ENCODE results near the gene DBN1. TPM values are rescaled to one million over a fixed set of nuclear protein-coding genes. Genes with fewer than 3 reads are reported as not detected.

DBN1 gene
- total and polyA plus RNA-seq, 2 experiments from 2014 or later = 106 to 290 TPM

DNA sequence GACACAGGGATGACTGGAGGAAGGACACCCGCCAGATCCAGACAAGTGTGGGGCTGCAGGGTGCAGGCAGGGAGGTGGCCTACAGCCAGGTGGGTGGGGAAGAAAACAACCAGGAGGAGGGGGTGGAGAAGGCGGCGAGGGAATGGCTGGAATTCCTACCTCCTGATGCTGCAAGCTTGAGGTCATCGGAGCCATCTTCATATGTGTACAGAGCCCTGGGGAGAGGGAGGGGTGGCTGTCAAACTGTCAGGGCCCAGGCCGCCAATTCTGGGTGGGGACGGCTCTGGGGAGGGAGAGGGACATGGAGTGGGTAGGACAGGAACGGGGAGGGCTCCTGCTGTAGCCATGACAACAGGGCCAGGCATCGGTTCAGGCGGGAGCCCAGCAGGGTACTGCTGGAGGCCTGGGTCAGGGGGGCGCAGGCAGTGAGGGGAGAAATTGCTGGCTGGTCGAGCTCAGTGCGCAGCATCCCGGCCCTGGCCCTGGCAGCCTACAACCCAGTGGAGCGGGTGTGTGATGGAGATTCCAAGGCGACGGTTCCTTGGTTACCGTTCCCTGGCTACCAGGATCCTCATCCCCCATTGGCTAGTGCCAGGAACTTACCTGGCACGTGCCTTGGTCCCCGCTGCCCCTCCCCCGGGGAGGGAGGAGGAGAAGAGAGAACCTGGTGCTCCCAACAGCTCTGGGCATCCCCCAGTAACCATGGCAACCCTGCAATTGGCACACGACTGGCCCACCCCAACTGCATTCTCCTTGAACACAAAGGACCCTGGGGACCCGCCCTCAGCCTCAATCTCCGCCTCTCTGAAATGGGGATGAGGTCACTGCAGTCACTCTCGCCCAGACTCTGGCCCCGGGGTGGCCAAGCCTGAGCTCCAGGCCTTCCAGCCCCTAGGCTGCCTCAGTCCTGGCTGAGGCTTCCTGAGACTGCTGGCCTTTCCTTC lies 4.5 kb downstream of the DBN1 start:
- TF ChIP-seq, protein P1, sequence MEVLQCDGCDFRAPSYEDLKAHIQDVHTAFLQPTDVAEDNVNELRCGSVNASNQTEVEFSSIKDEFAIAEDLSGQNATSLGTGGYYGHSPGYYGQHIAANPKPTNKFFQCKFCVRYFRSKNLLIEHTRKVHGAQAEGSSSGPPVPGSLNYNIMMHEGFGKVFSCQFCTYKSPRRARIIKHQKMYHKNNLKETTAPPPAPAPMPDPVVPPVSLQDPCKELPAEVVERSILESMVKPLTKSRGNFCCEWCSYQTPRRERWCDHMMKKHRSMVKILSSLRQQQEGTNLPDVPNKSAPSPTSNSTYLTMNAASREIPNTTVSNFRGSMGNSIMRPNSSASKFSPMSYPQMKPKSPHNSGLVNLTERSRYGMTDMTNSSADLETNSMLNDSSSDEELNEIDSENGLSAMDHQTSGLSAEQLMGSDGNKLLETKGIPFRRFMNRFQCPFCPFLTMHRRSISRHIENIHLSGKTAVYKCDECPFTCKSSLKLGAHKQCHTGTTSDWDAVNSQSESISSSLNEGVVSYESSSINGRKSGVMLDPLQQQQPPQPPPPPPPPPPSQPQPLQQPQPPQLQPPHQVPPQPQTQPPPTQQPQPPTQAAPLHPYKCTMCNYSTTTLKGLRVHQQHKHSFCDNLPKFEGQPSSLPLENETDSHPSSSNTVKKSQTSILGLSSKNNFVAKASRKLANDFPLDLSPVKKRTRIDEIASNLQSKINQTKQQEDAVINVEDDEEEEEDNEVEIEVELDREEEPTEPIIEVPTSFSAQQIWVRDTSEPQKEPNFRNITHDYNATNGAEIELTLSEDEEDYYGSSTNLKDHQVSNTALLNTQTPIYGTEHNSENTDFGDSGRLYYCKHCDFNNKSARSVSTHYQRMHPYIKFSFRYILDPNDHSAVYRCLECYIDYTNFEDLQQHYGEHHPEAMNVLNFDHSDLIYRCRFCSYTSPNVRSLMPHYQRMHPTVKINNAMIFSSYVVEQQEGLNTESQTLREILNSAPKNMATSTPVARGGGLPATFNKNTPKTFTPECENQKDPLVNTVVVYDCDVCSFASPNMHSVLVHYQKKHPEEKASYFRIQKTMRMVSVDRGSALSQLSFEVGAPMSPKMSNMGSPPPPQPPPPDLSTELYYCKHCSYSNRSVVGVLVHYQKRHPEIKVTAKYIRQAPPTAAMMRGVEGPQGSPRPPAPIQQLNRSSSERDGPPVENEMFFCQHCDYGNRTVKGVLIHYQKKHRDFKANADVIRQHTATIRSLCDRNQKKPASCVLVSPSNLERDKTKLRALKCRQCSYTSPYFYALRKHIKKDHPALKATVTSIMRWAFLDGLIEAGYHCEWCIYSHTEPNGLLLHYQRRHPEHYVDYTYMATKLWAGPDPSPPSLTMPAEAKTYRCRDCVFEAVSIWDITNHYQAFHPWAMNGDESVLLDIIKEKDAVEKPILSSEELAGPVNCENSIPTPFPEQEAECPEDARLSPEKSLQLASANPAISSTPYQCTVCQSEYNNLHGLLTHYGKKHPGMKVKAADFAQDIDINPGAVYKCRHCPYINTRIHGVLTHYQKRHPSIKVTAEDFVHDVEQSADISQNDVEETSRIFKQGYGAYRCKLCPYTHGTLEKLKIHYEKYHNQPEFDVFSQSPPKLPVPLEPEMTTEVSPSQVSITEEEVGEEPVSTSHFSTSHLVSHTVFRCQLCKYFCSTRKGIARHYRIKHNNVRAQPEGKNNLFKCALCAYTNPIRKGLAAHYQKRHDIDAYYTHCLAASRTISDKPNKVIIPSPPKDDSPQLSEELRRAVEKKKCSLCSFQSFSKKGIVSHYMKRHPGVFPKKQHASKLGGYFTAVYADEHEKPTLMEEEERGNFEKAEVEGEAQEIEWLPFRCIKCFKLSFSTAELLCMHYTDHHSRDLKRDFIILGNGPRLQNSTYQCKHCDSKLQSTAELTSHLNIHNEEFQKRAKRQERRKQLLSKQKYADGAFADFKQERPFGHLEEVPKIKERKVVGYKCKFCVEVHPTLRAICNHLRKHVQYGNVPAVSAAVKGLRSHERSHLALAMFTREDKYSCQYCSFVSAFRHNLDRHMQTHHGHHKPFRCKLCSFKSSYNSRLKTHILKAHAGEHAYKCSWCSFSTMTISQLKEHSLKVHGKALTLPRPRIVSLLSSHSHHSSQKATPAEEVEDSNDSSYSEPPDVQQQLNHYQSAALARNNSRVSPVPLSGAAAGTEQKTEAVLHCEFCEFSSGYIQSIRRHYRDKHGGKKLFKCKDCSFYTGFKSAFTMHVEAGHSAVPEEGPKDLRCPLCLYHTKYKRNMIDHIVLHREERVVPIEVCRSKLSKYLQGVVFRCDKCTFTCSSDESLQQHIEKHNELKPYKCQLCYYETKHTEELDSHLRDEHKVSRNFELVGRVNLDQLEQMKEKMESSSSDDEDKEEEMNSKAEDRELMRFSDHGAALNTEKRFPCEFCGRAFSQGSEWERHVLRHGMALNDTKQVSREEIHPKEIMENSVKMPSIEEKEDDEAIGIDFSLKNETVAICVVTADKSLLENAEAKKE (CRISPR knock-in tag; IDR thresholded peaks at IDR 0.05) = no peak
- TF ChIP-seq, protein P2, sequence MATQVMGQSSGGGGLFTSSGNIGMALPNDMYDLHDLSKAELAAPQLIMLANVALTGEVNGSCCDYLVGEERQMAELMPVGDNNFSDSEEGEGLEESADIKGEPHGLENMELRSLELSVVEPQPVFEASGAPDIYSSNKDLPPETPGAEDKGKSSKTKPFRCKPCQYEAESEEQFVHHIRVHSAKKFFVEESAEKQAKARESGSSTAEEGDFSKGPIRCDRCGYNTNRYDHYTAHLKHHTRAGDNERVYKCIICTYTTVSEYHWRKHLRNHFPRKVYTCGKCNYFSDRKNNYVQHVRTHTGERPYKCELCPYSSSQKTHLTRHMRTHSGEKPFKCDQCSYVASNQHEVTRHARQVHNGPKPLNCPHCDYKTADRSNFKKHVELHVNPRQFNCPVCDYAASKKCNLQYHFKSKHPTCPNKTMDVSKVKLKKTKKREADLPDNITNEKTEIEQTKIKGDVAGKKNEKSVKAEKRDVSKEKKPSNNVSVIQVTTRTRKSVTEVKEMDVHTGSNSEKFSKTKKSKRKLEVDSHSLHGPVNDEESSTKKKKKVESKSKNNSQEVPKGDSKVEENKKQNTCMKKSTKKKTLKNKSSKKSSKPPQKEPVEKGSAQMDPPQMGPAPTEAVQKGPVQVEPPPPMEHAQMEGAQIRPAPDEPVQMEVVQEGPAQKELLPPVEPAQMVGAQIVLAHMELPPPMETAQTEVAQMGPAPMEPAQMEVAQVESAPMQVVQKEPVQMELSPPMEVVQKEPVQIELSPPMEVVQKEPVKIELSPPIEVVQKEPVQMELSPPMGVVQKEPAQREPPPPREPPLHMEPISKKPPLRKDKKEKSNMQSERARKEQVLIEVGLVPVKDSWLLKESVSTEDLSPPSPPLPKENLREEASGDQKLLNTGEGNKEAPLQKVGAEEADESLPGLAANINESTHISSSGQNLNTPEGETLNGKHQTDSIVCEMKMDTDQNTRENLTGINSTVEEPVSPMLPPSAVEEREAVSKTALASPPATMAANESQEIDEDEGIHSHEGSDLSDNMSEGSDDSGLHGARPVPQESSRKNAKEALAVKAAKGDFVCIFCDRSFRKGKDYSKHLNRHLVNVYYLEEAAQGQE (IDR thresholded peaks at IDR 0.05; ENCODE audit: unreplicated experiment) = no peak
- TF ChIP-seq JUNB (IDR thresholded peaks at IDR 0.05; ENCODE audit: unreplicated experiment) = no peak
- TF ChIP-seq POLR2AphosphoS5 (IDR thresholded peaks at IDR 0.05; ENCODE audit: low read depth) = no peak
- TF ChIP-seq, protein P3, sequence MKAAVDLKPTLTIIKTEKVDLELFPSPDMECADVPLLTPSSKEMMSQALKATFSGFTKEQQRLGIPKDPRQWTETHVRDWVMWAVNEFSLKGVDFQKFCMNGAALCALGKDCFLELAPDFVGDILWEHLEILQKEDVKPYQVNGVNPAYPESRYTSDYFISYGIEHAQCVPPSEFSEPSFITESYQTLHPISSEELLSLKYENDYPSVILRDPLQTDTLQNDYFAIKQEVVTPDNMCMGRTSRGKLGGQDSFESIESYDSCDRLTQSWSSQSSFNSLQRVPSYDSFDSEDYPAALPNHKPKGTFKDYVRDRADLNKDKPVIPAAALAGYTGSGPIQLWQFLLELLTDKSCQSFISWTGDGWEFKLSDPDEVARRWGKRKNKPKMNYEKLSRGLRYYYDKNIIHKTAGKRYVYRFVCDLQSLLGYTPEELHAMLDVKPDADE (IDR thresholded peaks at IDR 0.05) = no peak
- TF ChIP-seq EZH2 (IDR thresholded peaks at IDR 0.05; ENCODE audit: low read depth, unreplicated experiment) = no peak
- no peak for TF ChIP-seq STAT1 (IDR thresholded peaks at IDR 0.05; ENCODE audit: unreplicated experiment)
- no peak for TF ChIP-seq CREB1 (CRISPR knock-in tag; IDR thresholded peaks at IDR 0.05; ENCODE audit: low read depth)
- Histone ChIP-seq H3K4me1 (ENCODE audit: insufficient read depth) (peaks cover 35% of the 10 kb centered on the region), H4K20me1 (replicated peaks; ENCODE audit: insufficient read depth) (peaks cover 45% of the 10 kb centered on the region), H3K36me3 (ENCODE audit: insufficient read depth) (peaks cover 32% of the 10 kb centered on the region), H3K9me2 (ENCODE audit: insufficient read depth) (no peaks in the 10 kb centered on the region), H3K4me2 (peak overlapping the region; percentile 92), H2AFZ (no peak overlapping the region), H3F3A (replicated peaks; ENCODE audit: low read depth) (peaks cover 33% of the 10 kb centered on the region), H3K4me3 (0 out of 2 replicates have a peak overlapping the region, but pooled peaks have one; percentile 37), H3K79me2 (replicated peaks; ENCODE audit: insufficient read depth) (peaks cover 56% of the 10 kb centered on the region), H3K27me3 (ENCODE audit: insufficient read depth) (no peaks in the 10 kb centered on the region), H3K27ac (ENCODE audit: low read depth) (peak overlapping the region; percentile 90)
- Mint-ChIP-seq H3K27ac (peak overlapping the region; percentile 89), H3K9me3 (peaks cover 12% of the 10 kb centered on the region), H3K4me3 (no peak overlapping the region; the same call in 2 of the 3 replicates), H3K4me1 (peaks cover 31% of the 10 kb centered on the region), H3K27me3 (ENCODE audit: insufficient read depth, low read depth, poor library complexity) (peaks cover 20% of the 10 kb centered on the region), H3K36me3 (ENCODE audit: low read depth) (peaks cover 77% of the 10 kb centered on the region)
- ATAC-seq (peak; percentile 32), DNase-seq (ENCODE audit: low spot score) (peak; percentile 86)
